IMR-90 (cell line): Measurements from ENCODE around the gene SPATA12. TPM values are rescaled to one million over a fixed set of nuclear protein-coding genes. Genes with fewer than 3 reads are reported as not detected.

Experiments
- ATAC-seq: fragments of 200-7000 bp; cut with Tn5 transposase; 2 replicates; pipeline ENCODE4 v1.9.1; 2020; ENCODE audit warnings: low read depth, mild to moderate bottlenecking, moderate library complexity
- BruUV-seq: library from RNA; stranded (reverse); fragments of 400-500 nt; replicated peaks from 2 replicates; lab custom pipeline; 2021; lab: Mats Ljungman, UMichigan
- CTCF ChIA-PET: fragments of 300-600 bp; formaldehyde crosslinking; extraction: SDS; loops from one replicate; lab custom pipeline; 2021; ENCODE audit warnings: antibody characterized with exemption; lab: Yijun Ruan, JAX
- POLR2A ChIA-PET: fragments of 300-600 bp; sonication (Branson Sonifier 250); formaldehyde crosslinking; loops from one replicate; lab custom pipeline; 2022; ENCODE audit warnings: antibody characterized with exemption; ENCODE audit not compliant: unreplicated experiment; lab: Charles Lee
- DNase-seq: peaks from one replicate; pipeline ENCODE4 v3.0.0; 2013
- H2AFZ ChIP-seq: replicated peaks from 2 replicates; pipeline ENCODE3; 2013; ENCODE audit warnings: low read length, mild to moderate bottlenecking; ENCODE audit not compliant: poor library complexity
- H2AK5ac ChIP-seq: 2 replicates; pipeline ENCODE4 v1.6.1; 2013; ENCODE audit warnings: low read depth, low read length, inconsistent platforms
- H2AK9ac ChIP-seq: replicated peaks from 2 replicates; pipeline ENCODE3; 2013; ENCODE audit warnings: mild to moderate bottlenecking, low read depth, low read length, moderate library complexity; ENCODE audit not compliant: poor library complexity
- H2BK120ac ChIP-seq: 2 replicates; pipeline ENCODE4 v1.6.1; 2013; ENCODE audit warnings: low read depth, low read length, inconsistent platforms
- H2BK15ac ChIP-seq: 3 replicates; pipeline ENCODE4 v1.6.1; 2013; ENCODE audit warnings: low read depth, low read length, inconsistent platforms
- H2BK20ac ChIP-seq: 2 replicates; pipeline ENCODE4 v1.6.1; 2013; ENCODE audit warnings: low read depth, mild to moderate bottlenecking, inconsistent platforms, low read length, moderate library complexity
- H2BK5ac ChIP-seq: 2 replicates; pipeline ENCODE4 v1.6.1; 2013; ENCODE audit warnings: mild to moderate bottlenecking, low read depth, low read length, inconsistent platforms; ENCODE audit not compliant: poor library complexity, severe bottlenecking
- H3K14ac ChIP-seq: replicated peaks from 2 replicates; pipeline ENCODE4 v1.6.1; 2013; ENCODE audit warnings: low read depth, low read length, inconsistent platforms
- H3K18ac ChIP-seq: 2 replicates; pipeline ENCODE4 v1.6.1; 2013; ENCODE audit warnings: low read depth, low read length, control low read depth
- H3K23ac ChIP-seq: 2 replicates; pipeline ENCODE4 v1.6.1; 2013; ENCODE audit warnings: low read depth, low read length, inconsistent platforms
- H3K27ac ChIP-seq: 2 replicates; pipeline ENCODE4 v1.5.1; 2013; ENCODE audit warnings: mild to moderate bottlenecking, control low read depth, low read length; ENCODE audit not compliant: insufficient read depth
- H3K27me3 ChIP-seq: 2 replicates; pipeline ENCODE4 v1.6.1; 2013; ENCODE audit warnings: low read length; ENCODE audit not compliant: control insufficient read depth, insufficient read depth
- H3K36me3 ChIP-seq: 2 replicates; pipeline ENCODE4 v1.6.1; 2013; ENCODE audit warnings: low read length, mixed read lengths; ENCODE audit not compliant: control insufficient read depth, insufficient read depth
- H3K4ac ChIP-seq: 2 replicates; pipeline ENCODE4 v1.6.1; 2013; ENCODE audit warnings: low read depth, low read length, inconsistent platforms
- H3K4me1 ChIP-seq: 2 replicates; pipeline ENCODE4 v1.6.1; 2013; ENCODE audit warnings: low read length, mixed read lengths; ENCODE audit not compliant: control insufficient read depth, insufficient read depth
- H3K4me2 ChIP-seq: 2 replicates; pipeline ENCODE4 v1.6.1; 2013; ENCODE audit warnings: low read depth, mild to moderate bottlenecking, control low read depth, low read length, moderate library complexity
- H3K4me3 ChIP-seq: 2 replicates; pipeline ENCODE4 v1.5.1; 2013; ENCODE audit warnings: low read depth, mild to moderate bottlenecking, control low read depth, low read length, moderate library complexity; ENCODE audit not compliant: insufficient read depth
- H3K56ac ChIP-seq: 2 replicates; pipeline ENCODE4 v1.6.1; 2013; ENCODE audit warnings: low read length, inconsistent platforms; ENCODE audit not compliant: insufficient read depth; ENCODE audit errors: extremely low read depth
- H3K79me1 ChIP-seq, 2 experiments: 2 replicates each; pipeline ENCODE4 v1.6.1; 2013; ENCODE audit warnings: low read length in 2 of 2, inconsistent platforms in 1 of 2, low read depth in 1 of 2
- H3K9ac ChIP-seq: 2 replicates; pipeline ENCODE4 v1.6.1; 2013; ENCODE audit warnings: low read depth, low read length, control low read depth
- H3K9me1 ChIP-seq: 2 replicates; pipeline ENCODE4 v1.6.1; 2013; ENCODE audit warnings: low read length, inconsistent platforms; ENCODE audit not compliant: insufficient read depth
- H3K9me3 ChIP-seq: 2 replicates; pipeline ENCODE4 v1.6.1; 2013; ENCODE audit warnings: low read length; ENCODE audit not compliant: control insufficient read depth, insufficient read depth
- H4K20me1 ChIP-seq: 2 replicates; pipeline ENCODE4 v1.6.1; 2013; ENCODE audit warnings: low read length, inconsistent platforms; ENCODE audit not compliant: insufficient read depth
- H4K5ac ChIP-seq: 2 replicates; pipeline ENCODE4 v1.6.1; 2013; ENCODE audit warnings: mild to moderate bottlenecking, low read depth, low read length, control low read depth
- H4K8ac ChIP-seq, 2 experiments: 2 replicates each; pipeline ENCODE4 v1.6.1; 2013; ENCODE audit warnings: low read depth in 2 of 2, low read length in 2 of 2, control low read depth in 1 of 2, inconsistent platforms in 1 of 2
- H4K91ac ChIP-seq: 2 replicates; pipeline ENCODE4 v1.6.1; 2013; ENCODE audit warnings: low read depth, low read length, inconsistent platforms; ENCODE audit not compliant: insufficient read depth
- CHD1 ChIP-seq: IDR thresholded peaks from 2 replicates; pipeline ENCODE4 v1.6.1; 2012; ENCODE audit warnings: low read depth, low read length, improper control_type of control experiment
- FOS ChIP-seq: fragments of 150-350 bp; IDR thresholded peaks from 2 replicates; pipeline ENCODE4 v1.6.1; 2016; ENCODE audit warnings: low read depth, low read length
- MAFK ChIP-seq: IDR thresholded peaks from 2 replicates; pipeline ENCODE4 v1.6.1; 2012; ENCODE audit warnings: low read depth, low read length, improper control_type of control experiment
- MAZ ChIP-seq: IDR thresholded peaks from 2 replicates; pipeline ENCODE4 v1.6.1; 2012; ENCODE audit warnings: low read depth, mild to moderate bottlenecking, low read length, improper control_type of control experiment, moderate library complexity, borderline replicate concordance
- NFE2L2 ChIP-seq: fragments of 150-350 bp; IDR thresholded peaks from 2 replicates; pipeline ENCODE4 v1.6.1; 2016; ENCODE audit warnings: low read depth, mild to moderate bottlenecking, low read length
- RAD21 ChIP-seq: IDR thresholded peaks from 2 replicates; pipeline ENCODE4 v1.6.1; 2012; ENCODE audit warnings: low read length, improper control_type of control experiment
- RCOR1 ChIP-seq: IDR thresholded peaks from 2 replicates; pipeline ENCODE4 v1.6.1; 2012; ENCODE audit warnings: mild to moderate bottlenecking, low read length, improper control_type of control experiment; ENCODE audit not compliant: insufficient replicate concordance
- SMC3 ChIP-seq: fragments of 150-350 bp; IDR thresholded peaks from 2 replicates; pipeline ENCODE4 v1.6.1; 2016; ENCODE audit warnings: low read depth, mild to moderate bottlenecking, antibody characterized with exemption, low read length, moderate library complexity
- WGBS, 2 experiments: methylation state at CpG; one replicate each; pipeline versions ENCODE4 v1.1.5 to v1.1.7; 2013; ENCODE audit warnings: missing lambda C conversion rate in 2 of 2; ENCODE audit not compliant: insufficient read length in 1 of 2; ENCODE audit errors: extremely low coverage in 2 of 2; 5-methylcytosine and 5-hydroxymethylcytosine counted together
- dilution Hi-C: fragments of 300-500 bp; cut with HindIII; formaldehyde crosslinking; loops from one replicate; pipeline ENCODE4 v1.14.3; 2018; ENCODE audit warnings: low sequenced_read_pairs; ENCODE audit not compliant: unreplicated experiment
- in situ Hi-C: fragments of 300-500 bp; cut with MboI; formaldehyde crosslinking; loops from 3 replicates; pipeline ENCODE4 v1.14.3; 2019; ENCODE audit warnings: low sequenced_read_pairs, inconsistent platforms, mixed read lengths
- intact Hi-C: fragments of 100-400 bp; cut with micrococcal nuclease; formaldehyde crosslinking; loops from 2 replicates; pipeline ENCODE4 v1.10.0; 2022
- polyA plus RNA-seq, 3 experiments: library from polyadenylated mRNA; depleted of rRNA; stranded (reverse); fragments of >200 nt; gene quantifications; 2 replicates each; pipeline ENCODE4 v1.2.3, GENCODE V29; 2012; ENCODE audit warnings: low replicate concordance in 1 of 3
- total RNA-seq: library from RNA; depleted of rRNA; stranded (reverse); fragments of >200 nt; gene quantifications from 2 replicates; pipeline ENCODE4 v1.2.3, GENCODE V29; 2012
- TF ChIP-seq, protein P1 (sequence below): conservative IDR thresholded peaks from 2 replicates; pipeline ENCODE4 v1.5.1; 2012; ENCODE audit warnings: mild to moderate bottlenecking, low read depth, low read length, improper control_type of control experiment
- TF ChIP-seq, protein P2 (sequence below): fragments of 150-350 bp; IDR thresholded peaks from 2 replicates; pipeline ENCODE4 v1.6.1; 2016; ENCODE audit warnings: low read depth, mild to moderate bottlenecking, low read length, moderate library complexity, borderline replicate concordance
- TF ChIP-seq, protein P3 (sequence below): fragments of 150-350 bp; IDR thresholded peaks from 2 replicates; pipeline ENCODE4 v1.6.1; 2017; ENCODE audit warnings: mild to moderate bottlenecking, antibody characterized with exemption, low read length, low read depth

SPATA12 gene
- total and polyA plus RNA-seq, 2 of the 4 experiments (the other 2 are of a cell fraction), result under 0.01 TPM; not detected in 1

DNA sequence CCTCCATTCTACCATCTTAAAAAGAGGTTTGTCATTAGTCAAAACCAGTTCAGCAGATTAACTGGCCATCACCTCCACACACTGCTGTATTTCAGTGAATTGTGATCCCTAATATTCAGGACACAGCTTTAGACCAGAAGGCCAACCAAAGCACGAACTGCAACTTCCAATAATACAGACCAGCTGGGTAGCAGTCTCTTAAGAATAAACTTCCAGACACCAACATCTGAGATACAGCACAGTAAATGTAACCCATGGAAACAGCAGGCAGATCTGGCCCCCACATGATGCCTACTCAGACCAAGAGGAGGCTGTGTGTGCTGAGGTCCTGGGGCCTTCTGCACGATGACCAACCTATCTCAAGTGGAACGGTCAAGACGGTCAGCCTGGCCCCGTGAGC, 34.9 kb downstream of the SPATA12 start:
- Histone ChIP-seq H3K18ac (no peak overlapping the region), H4K20me1 (no peaks in the 10 kb centered on the region), H2BK15ac (no peak overlapping the region), H3K79me1 (no peaks in the 10 kb centered on the region), H3K9me1 (no peaks in the 10 kb centered on the region), H2BK120ac (no peak overlapping the region), H2AK5ac (no peak overlapping the region), H3K4me1 (peaks cover 12% of the 10 kb centered on the region; the same call in 1 of the 2 replicates), H3K23ac (no peak overlapping the region), H4K8ac (no peak overlapping the region), H3K4ac (no peak overlapping the region), H3K9me3 (no peaks in the 10 kb centered on the region), H3K27me3 (no peaks in the 10 kb centered on the region), H3K36me3 (no peaks in the 10 kb centered on the region), H4K91ac (no peak overlapping the region), H3K4me3 (no peak overlapping the region), H3K14ac (no peak overlapping the region), H2BK20ac (no peak overlapping the region), H3K9ac (no peak overlapping the region), H2BK5ac (no peak overlapping the region), H2AFZ (no peak overlapping the region), H3K27ac (no peak overlapping the region), H4K5ac (no peak overlapping the region), H3K56ac (no peak overlapping the region), H3K4me2 (no peak overlapping the region), H2AK9ac (no peak overlapping the region)
- ChIA-PET CTCF (interaction anchor here (1.3 kb wide), 1 partner anchor 100 kb away, joined by 5 read pairs; no protein-coding TSS in a partner anchor), POLR2A (no interaction called here)
- dilution Hi-C loops, result no loop called here
- no CpG with 5 or more reads among the region's 5 CpGs for WGBS, 2 experiments
- no peak for ATAC-seq
- no TSS peak for BruUV-seq
- TF ChIP-seq MAZ (no peak), FOS (no peak), NFE2L2 (no peak), CHD1 (no peak), MAFK (no peak), RAD21 (no peak), SMC3 (no peak), RCOR1 (no peak)
- TF ChIP-seq, protein P1, sequence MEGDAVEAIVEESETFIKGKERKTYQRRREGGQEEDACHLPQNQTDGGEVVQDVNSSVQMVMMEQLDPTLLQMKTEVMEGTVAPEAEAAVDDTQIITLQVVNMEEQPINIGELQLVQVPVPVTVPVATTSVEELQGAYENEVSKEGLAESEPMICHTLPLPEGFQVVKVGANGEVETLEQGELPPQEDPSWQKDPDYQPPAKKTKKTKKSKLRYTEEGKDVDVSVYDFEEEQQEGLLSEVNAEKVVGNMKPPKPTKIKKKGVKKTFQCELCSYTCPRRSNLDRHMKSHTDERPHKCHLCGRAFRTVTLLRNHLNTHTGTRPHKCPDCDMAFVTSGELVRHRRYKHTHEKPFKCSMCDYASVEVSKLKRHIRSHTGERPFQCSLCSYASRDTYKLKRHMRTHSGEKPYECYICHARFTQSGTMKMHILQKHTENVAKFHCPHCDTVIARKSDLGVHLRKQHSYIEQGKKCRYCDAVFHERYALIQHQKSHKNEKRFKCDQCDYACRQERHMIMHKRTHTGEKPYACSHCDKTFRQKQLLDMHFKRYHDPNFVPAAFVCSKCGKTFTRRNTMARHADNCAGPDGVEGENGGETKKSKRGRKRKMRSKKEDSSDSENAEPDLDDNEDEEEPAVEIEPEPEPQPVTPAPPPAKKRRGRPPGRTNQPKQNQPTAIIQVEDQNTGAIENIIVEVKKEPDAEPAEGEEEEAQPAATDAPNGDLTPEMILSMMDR, result no peak
- TF ChIP-seq, protein P2, sequence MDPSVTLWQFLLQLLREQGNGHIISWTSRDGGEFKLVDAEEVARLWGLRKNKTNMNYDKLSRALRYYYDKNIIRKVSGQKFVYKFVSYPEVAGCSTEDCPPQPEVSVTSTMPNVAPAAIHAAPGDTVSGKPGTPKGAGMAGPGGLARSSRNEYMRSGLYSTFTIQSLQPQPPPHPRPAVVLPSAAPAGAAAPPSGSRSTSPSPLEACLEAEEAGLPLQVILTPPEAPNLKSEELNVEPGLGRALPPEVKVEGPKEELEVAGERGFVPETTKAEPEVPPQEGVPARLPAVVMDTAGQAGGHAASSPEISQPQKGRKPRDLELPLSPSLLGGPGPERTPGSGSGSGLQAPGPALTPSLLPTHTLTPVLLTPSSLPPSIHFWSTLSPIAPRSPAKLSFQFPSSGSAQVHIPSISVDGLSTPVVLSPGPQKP, result no peak
- TF ChIP-seq, protein P3, sequence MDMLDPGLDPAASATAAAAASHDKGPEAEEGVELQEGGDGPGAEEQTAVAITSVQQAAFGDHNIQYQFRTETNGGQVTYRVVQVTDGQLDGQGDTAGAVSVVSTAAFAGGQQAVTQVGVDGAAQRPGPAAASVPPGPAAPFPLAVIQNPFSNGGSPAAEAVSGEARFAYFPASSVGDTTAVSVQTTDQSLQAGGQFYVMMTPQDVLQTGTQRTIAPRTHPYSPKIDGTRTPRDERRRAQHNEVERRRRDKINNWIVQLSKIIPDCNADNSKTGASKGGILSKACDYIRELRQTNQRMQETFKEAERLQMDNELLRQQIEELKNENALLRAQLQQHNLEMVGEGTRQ, result no peak
- in situ Hi-C loops, result no loop called here
- DNase-seq, result no peak
- intact Hi-C loops, result loop anchor here (10.0 kb wide), 1 partner anchor 391 kb away; no protein-coding TSS in a partner anchor
